ENCODE measurements around the gene MRPL27. TPM values are rescaled to one million over a fixed set of nuclear protein-coding genes. Genes with fewer than 3 reads are reported as not detected.
A peak's percentile ranks its signal among the peaks of the same experiment; 100 is the strongest.

The MRPL27 gene
- total RNA-seq, 2 donors from 2014 or later = 38.2 to 40.1 TPM

- no peak for DNase-seq (ENCODE audit: low spot score)
- intact Hi-C loops (cut with DNase I) = no loop called here
These were observed 19.6 kb upstream of the MRPL27 start for GRCh38 chr17:50392621-50393020.

GRCh38 chr17:50389534-50389933 is 16.6 kb upstream of the MRPL27 start:
- intact Hi-C loops (cut with DNase I) = no loop called here
- no peak for DNase-seq (ENCODE audit: low spot score)

GRCh38 chr17:50388728-50389127 is 15.7 kb upstream of the MRPL27 start:
- intact Hi-C loops (cut with DNase I) = no loop called here
- no peak for DNase-seq (ENCODE audit: low spot score)

GRCh38 chr17:50386510-50386909 is 13.5 kb upstream of the MRPL27 start:
- intact Hi-C loops (cut with DNase I) = no loop called here
- no peak for DNase-seq (ENCODE audit: low spot score)

GRCh38 chr17:50382931-50383330 is 9.9 kb upstream of the MRPL27 start:
- intact Hi-C loops (cut with DNase I) = no loop called here
- peak; percentile 74 for DNase-seq (ENCODE audit: low spot score)

GRCh38 chr17:50381920-50382319 is 8.9 kb upstream of the MRPL27 start:
- no peak for DNase-seq (ENCODE audit: low spot score)
- intact Hi-C loops (cut with DNase I) = no loop called here

- intact Hi-C loops (cut with DNase I) = no loop called here
- peak; percentile 26 for DNase-seq (ENCODE audit: low spot score)
These were observed 8.4 kb upstream of the MRPL27 start for GRCh38 chr17:50381260-50381815.

- peak; percentile 77 for DNase-seq (ENCODE audit: low spot score)
- intact Hi-C loops (cut with DNase I) = no loop called here
These were observed 7.6 kb upstream of the MRPL27 start for GRCh38 chr17:50380369-50381259.

GRCh38 chr17:50379351-50380132 is 6.6 kb upstream of the MRPL27 start:
- no peak for DNase-seq (ENCODE audit: low spot score)
- intact Hi-C loops (cut with DNase I) = no loop called here

- peak; percentile 38 for DNase-seq (ENCODE audit: low spot score)
- intact Hi-C loops (cut with DNase I) = no loop called here
These were observed 3.0 kb upstream of the MRPL27 start for GRCh38 chr17:50375858-50376538.

- intact Hi-C loops (cut with DNase I) = no loop called here
- DNase-seq (ENCODE audit: low spot score) = no peak
These were observed 721 bp upstream of the MRPL27 start for GRCh38 chr17:50373705-50374104.

GRCh38 chr17:50372222-50372757 is 694 bp downstream of the MRPL27 start:
- intact Hi-C loops (cut with DNase I) = no loop called here
- peak; percentile 38 for DNase-seq (ENCODE audit: low spot score)

GRCh38 chr17:50371526-50371925 is 1.5 kb downstream of the MRPL27 start:
- intact Hi-C loops (cut with DNase I) = no loop called here
- DNase-seq (ENCODE audit: low spot score) = peak; percentile 19

GRCh38 chr17:50370052-50370451 is 2.9 kb downstream of the MRPL27 start:
- intact Hi-C loops (cut with DNase I) = no loop called here
- peak; percentile 58 for DNase-seq (ENCODE audit: low spot score)

GRCh38 chr17:50367401-50367800 is 5.6 kb downstream of the MRPL27 start:
- DNase-seq (ENCODE audit: low spot score) = no peak

GRCh38 chr17:50365649-50366393 is 7.2 kb downstream of the MRPL27 start:
- no peak for DNase-seq (ENCODE audit: low spot score)
- intact Hi-C loops (cut with DNase I) = no loop called here

More at GRCh38 chr17:50367401-50367800, 5.6 kb downstream of the MRPL27 start:
- intact Hi-C loops (cut with DNase I) = no loop called here

- no peak for DNase-seq (ENCODE audit: low spot score)
- intact Hi-C loops (cut with DNase I) = no loop called here
These were observed 7.8 kb downstream of the MRPL27 start for GRCh38 chr17:50365165-50365564.

GRCh38 chr17:50364715-50365114 is 8.3 kb downstream of the MRPL27 start:
- intact Hi-C loops (cut with DNase I) = no loop called here
- DNase-seq (ENCODE audit: low spot score) = peak; percentile 45

- intact Hi-C loops (cut with DNase I) = no loop called here
- DNase-seq (ENCODE audit: low spot score) = no peak
These were observed 8.9 kb downstream of the MRPL27 start for GRCh38 chr17:50364061-50364458.
